GM20431 (cell line): Measurements from ENCODE around the gene FOXL2NB.

ENCODE experiments used
- in situ Hi-C: fragments of 300-500 bp; cut with MseI, MboI; formaldehyde crosslinking; loops from one replicate; pipeline ENCODE4 v1.15.0; 2020; ENCODE audit warnings: low sequenced_read_pairs; ENCODE audit not compliant: unreplicated experiment

The FOXL2NB gene

GRCh38 chr3:138946663-138947494 is at the start of gene FOXL2NB, which contains the start of gene FOXL2:
Gene FOXL2NB (plus strand): TSS chr3:138947217. CDS start chr3:138947365, 148 bp downstream.
Gene FOXL2 (minus strand): TSS chr3:138947137. CDS start chr3:138946722, 415 bp downstream.
- in situ Hi-C loops: loop anchor here (25.0 kb wide), 1 partner anchor 365 kb away; no protein-coding TSS in a partner anchor

- in situ Hi-C loops: no loop called here
Observed at GRCh38 chr3:138898301-138898700, 48.7 kb upstream of the FOXL2NB start.

- in situ Hi-C loops: no loop called here
Observed at GRCh38 chr3:138898708-138899107, 48.3 kb upstream of the FOXL2NB start.

DNA sequence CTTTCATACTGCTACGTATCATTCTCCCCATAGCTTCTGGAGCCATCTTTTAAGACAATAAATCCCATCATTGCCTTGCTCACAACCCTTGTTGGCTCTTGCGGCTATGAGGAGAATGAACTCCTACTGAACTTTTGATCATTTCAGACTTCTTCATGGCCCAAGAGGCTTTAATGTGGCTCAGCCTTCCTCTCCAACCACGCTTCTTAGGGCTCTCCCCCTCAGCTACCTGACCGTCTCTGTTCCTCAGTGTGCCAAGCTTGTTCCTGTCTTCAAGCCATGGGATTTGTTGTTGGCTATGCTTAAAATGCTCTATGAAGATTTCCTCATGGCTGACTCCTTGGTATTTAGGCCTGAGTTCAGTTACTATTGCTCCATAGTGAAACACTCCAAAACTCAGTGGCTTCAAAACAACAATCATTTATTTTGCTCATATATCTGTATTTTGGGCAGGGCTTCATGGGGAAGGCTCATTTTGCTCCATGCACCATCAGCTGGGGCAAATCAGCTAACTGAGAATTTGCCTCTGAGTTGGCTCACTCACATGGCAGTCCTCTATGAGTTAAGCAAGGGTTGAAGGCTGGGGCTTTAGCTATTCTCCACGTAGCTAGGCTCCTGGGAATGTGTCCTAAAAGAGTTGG is 47.5 kb upstream of the FOXL2NB start:
- in situ Hi-C loops: no loop called here

- in situ Hi-C loops: loop anchor here (25.0 kb wide), 1 partner anchor 314 kb away; the partner anchor contains the start of gene CEP70
Observed at GRCh38 chr3:138901567-138901966, 45.5 kb upstream of the FOXL2NB start.

- in situ Hi-C loops: loop anchor here (25.0 kb wide), 1 partner anchor 315 kb away; the partner anchor contains the start of gene CEP70
Observed at GRCh38 chr3:138902171-138902570, 44.8 kb upstream of the FOXL2NB start.

GRCh38 chr3:138907539-138907938 is 39.5 kb upstream of the FOXL2NB start:
- in situ Hi-C loops: loop anchor here (25.0 kb wide), 1 partner anchor 320 kb away; the partner anchor contains the start of gene CEP70

GRCh38 chr3:138908846-138909245 is 38.2 kb upstream of the FOXL2NB start:
- in situ Hi-C loops: loop anchor here (25.0 kb wide), 1 partner anchor 322 kb away; the partner anchor contains the start of gene CEP70

DNA sequence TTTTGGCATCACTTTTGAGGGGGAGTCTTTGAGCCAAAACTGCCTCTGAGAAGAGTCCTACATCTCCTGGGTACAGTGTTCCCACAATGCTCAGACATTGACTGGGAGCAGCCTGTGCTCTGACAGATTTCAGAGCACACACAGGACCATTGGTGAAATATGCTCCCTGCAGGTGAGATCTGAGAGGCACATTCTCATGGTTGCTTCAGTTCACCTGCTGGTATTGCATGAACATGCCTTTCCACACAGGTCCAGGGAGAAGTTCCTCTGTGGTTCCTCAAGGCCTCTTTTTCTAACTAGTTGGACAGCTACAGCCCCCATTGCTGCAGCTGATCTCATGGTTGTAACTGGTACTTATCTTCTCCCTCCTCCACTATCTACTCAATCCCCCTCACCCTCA is 37.1 kb upstream of the FOXL2NB start:
- in situ Hi-C loops: loop anchor here (10.0 to 25.0 kb wide), 3 partner anchors 215 to 435 kb away; partner anchors contain the start of gene CEP70

DNA sequence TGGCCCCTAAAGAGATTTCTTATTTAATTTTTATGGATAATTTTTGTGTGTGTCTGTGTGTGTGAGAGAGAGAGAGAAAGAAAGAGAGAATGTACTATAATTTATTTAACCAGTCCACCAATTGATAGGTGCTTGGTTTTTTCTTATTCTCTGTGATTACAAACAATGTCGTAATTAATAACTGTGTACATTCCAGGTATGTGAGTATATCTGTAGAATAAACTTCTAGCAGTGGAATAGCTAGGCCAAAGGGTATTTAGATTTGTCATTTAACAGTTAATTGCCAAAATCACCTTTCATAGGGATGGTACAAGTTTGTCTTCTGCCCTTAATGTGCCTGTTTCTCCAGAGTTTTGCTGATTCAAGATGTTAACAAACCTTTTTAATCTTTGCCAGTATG is 35.4 kb upstream of the FOXL2NB start:
- in situ Hi-C loops: loop anchor here (10.0 to 25.0 kb wide), 3 partner anchors 217 to 437 kb away; partner anchors contain the start of gene CEP70

DNA sequence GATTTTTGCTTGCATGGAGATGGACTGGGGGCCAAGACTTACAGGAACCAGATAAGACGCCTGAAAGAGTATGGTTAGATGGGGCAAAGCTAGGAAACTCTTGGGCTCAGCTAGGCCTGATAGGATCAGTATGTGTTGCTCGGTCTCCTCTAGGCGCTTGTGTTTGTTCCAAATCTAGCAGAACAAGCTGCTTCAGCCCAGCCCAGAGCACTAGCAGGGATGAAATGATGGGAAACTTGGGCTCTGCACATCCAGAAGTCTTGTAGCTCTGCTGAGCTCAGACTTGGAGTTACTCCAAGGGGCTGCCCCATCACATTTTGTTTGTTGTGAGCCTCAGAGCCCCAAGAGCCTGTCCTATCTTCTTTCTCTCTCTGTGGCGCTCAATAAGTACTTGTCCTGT is 34.8 kb upstream of the FOXL2NB start:
- in situ Hi-C loops: loop anchor here (10.0 to 25.0 kb wide), 3 partner anchors 217 to 437 kb away; partner anchors contain the start of gene CEP70

DNA sequence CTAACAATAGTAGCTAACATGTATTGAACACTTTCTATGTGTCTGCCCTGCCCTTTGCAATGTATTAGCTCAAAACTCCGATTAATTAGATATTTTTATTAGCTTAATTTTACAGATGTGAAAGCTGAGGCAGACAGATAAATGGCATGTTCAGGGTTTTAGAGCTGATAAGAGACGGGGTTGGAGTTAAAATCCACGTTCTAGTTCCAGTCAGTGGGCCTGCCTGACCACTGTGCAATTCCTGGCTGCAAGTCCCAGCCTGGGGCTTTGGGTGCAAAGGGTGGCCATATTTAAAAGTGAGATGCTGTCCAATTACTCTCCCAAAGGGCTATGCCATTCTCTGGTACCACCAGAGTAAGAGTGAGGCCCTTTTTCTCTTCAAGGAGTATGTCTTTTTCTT is 33.3 kb upstream of the FOXL2NB start:
- in situ Hi-C loops: loop anchor here (10.0 to 25.0 kb wide), 3 partner anchors 219 to 439 kb away; partner anchors contain the start of gene CEP70

GRCh38 chr3:138914870-138915502 is 32.0 kb upstream of the FOXL2NB start:
- in situ Hi-C loops: loop anchor here (10.0 to 25.0 kb wide), 3 partner anchors 220 to 440 kb away; partner anchors contain the start of gene CEP70

- in situ Hi-C loops: loop anchor here (10.0 to 25.0 kb wide), 3 partner anchors 221 to 441 kb away; partner anchors contain the start of gene CEP70
Observed at GRCh38 chr3:138915503-138916498, 31.2 kb upstream of the FOXL2NB start.

DNA sequence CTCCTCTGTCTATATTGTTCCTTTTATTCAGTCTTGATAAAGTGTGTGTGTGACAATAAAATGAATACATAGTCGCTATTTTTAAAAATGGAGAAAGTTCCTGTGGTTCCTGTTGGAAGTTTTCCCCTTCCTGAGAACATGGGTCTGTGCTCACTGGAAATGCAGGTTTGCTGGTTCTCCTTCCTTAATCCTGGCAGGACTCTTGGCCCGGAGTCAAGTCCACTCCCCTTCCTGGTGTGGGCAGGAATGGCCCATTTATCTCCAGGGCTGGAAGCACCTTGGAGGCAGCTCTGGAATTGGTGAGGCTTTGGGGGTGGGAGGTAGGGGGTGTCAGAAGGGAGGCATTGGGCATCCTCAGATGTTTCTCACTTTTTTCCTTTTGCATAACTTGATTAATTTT is 30.2 kb upstream of the FOXL2NB start:
- in situ Hi-C loops: loop anchor here (10.0 to 25.0 kb wide), 3 partner anchors 222 to 442 kb away; partner anchors contain the start of gene CEP70

GRCh38 chr3:138919325-138919724 is 27.7 kb upstream of the FOXL2NB start:
- in situ Hi-C loops: loop anchor here (10.0 to 25.0 kb wide), 3 partner anchors 225 to 445 kb away; partner anchors contain the start of gene CEP70

- in situ Hi-C loops: loop anchor here (25.0 kb wide), 1 partner anchor 334 kb away; the partner anchor contains the start of gene CEP70
Observed at GRCh38 chr3:138921316-138922292, 25.4 kb upstream of the FOXL2NB start.
